Fibroblast of lung (primary cell): Measurements from ENCODE around the gene HTATIP2. TPM values are rescaled to one million over a fixed set of nuclear protein-coding genes. Genes with fewer than 3 reads are reported as not detected.

Experiments
- DNase-seq, 2 donors: peaks; one replicate each; pipeline versions ENCODE4 v3.0.0 to v3.0.0-alpha.2; 2010; ENCODE audit warnings: low read depth in 2 of 2
- H2AFZ ChIP-seq: 2 replicates; pipeline ENCODE4 v1.5.1; 2012; ENCODE audit warnings: low read length, control low read depth, inconsistent platforms
- H3K27ac ChIP-seq: 2 replicates; pipeline ENCODE4 v1.5.1; 2011; ENCODE audit warnings: low read length, control low read depth; ENCODE audit not compliant: insufficient read depth
- H3K27me3 ChIP-seq: 2 replicates; pipeline ENCODE4 v1.5.1; 2011; ENCODE audit warnings: mild to moderate bottlenecking, low read length; ENCODE audit not compliant: control insufficient read depth, insufficient read depth
- H3K36me3 ChIP-seq: 2 replicates; pipeline ENCODE4 v1.5.1; 2011; ENCODE audit warnings: low read length; ENCODE audit not compliant: control insufficient read depth, insufficient read depth
- H3K4me1 ChIP-seq: 2 replicates; pipeline ENCODE4 v1.5.1; 2011; ENCODE audit warnings: low read length; ENCODE audit not compliant: control insufficient read depth, insufficient read depth; ENCODE audit errors: extremely low read depth
- H3K4me2 ChIP-seq: 2 replicates; pipeline ENCODE4 v1.5.1; 2011; ENCODE audit warnings: low read length, control low read depth; ENCODE audit not compliant: insufficient read depth; ENCODE audit errors: extremely low read depth
- H3K4me3 ChIP-seq, 4 experiments: fragments of 200-600 bp in 1 of 4; sonication (generic) in 1 of 4; replicated peaks in 1 of 4; 2 replicates each; pipeline ENCODE4 v1.5.1; 2011 to 2016; ENCODE audit warnings: low read length in 4 of 4, low read depth in 3 of 4, mild to moderate bottlenecking in 3 of 4, control low read depth in 2 of 4, inconsistent platforms in 1 of 4, mixed read lengths in 1 of 4; ENCODE audit not compliant: insufficient read depth in 1 of 4; ENCODE audit errors: control extremely low read depth in 1 of 4
- H3K79me2 ChIP-seq: 2 replicates; pipeline ENCODE4 v1.5.1; 2012; ENCODE audit warnings: mild to moderate bottlenecking, low read length, inconsistent platforms; ENCODE audit not compliant: control insufficient read depth, insufficient read depth
- H3K9ac ChIP-seq: 2 replicates; pipeline ENCODE4 v1.5.1; 2011; ENCODE audit warnings: mild to moderate bottlenecking, low read length, control low read depth; ENCODE audit not compliant: insufficient read depth
- H3K9me3 ChIP-seq: 2 replicates; pipeline ENCODE4 v1.5.1; 2012; ENCODE audit warnings: low read depth, low read length; ENCODE audit not compliant: control insufficient read depth, insufficient read depth
- H4K20me1 ChIP-seq: 2 replicates; pipeline ENCODE4 v1.5.1; 2011; ENCODE audit warnings: low read length; ENCODE audit not compliant: control insufficient read depth, insufficient read depth; ENCODE audit errors: extremely low read depth
- CTCF ChIP-seq, 2 donors: IDR thresholded peaks in 1 of 2; conservative IDR thresholded peaks in 1 of 2; 1 replicate in 1 of 2; 2 replicates in 1 of 2; pipeline ENCODE4 v1.5.1; 2011 to 2012; ENCODE audit warnings: low read length in 2 of 2, control low read depth in 1 of 2, inconsistent platforms in 1 of 2, low read depth in 1 of 2, mild to moderate bottlenecking in 1 of 2
- EZH2 ChIP-seq: IDR thresholded peaks from 2 replicates; pipeline ENCODE4 v1.5.1; 2012; ENCODE audit warnings: low read length, control low read depth, mild to moderate bottlenecking; ENCODE audit errors: missing control alignments
- polyA plus RNA-seq, 2 donors: library from polyadenylated mRNA; depleted of rRNA in 1 of 2; stranded (reverse) in 1 of 2; unstranded in 1 of 2; fragments of >200 nt; gene quantifications; 2 replicates each; pipeline ENCODE4 v1.2.1, GENCODE V29; 2011 to 2012; ENCODE audit warnings: missing spikeins in 1 of 2
- total RNA-seq: library from RNA; depleted of rRNA; stranded (reverse); fragments of >200 nt; gene quantifications from 2 replicates; pipeline ENCODE4 v1.2.1, GENCODE V29; 2014

The HTATIP2 gene
- total and polyA plus RNA-seq, 2 donors (not counting 1 experiment from before 2014, with no cell fraction given), result 59.1 to 77.6 TPM

- no peak overlapping the region for H3K4me3 ChIP-seq
These were observed 9.6 kb downstream of the HTATIP2 start for GRCh38 chr11:20373147-20373546.

GRCh38 chr11:20373568-20374209, 10.2 kb downstream of the HTATIP2 start:
- Histone ChIP-seq H4K20me1 (no peaks in the 10 kb centered on the region), H2AFZ (no peak overlapping the region), H3K27me3 (no peaks in the 10 kb centered on the region), H3K4me1 (no peaks in the 10 kb centered on the region), H3K79me2 (no peaks in the 10 kb centered on the region), H3K9me3 (no peaks in the 10 kb centered on the region), H3K9ac (no peak overlapping the region), H3K36me3 (no peaks in the 10 kb centered on the region), H3K27ac (no peak overlapping the region), H3K4me3 (no peak overlapping the region), H3K4me2 (no peak overlapping the region)
- no peak for DNase-seq
- TF ChIP-seq CTCF (conservative IDR thresholded peaks at IDR 0.05 in 1 of 2, IDR thresholded peaks at IDR 0.05 in 1 of 2; ENCODE audit: low read depth in 1 of 2, low read length in 2 of 2), result no peak
- no peak for TF ChIP-seq EZH2

More at GRCh38 chr11:20373147-20373546, 9.6 kb downstream of the HTATIP2 start:
- no peak for DNase-seq
- Histone ChIP-seq H3K4me2 (no peak overlapping the region), H3K27ac (no peak overlapping the region), H3K4me1 (no peaks in the 10 kb centered on the region), H3K9ac (no peak overlapping the region), H3K36me3 (no peaks in the 10 kb centered on the region), H3K79me2 (no peaks in the 10 kb centered on the region), H3K9me3 (no peaks in the 10 kb centered on the region), H4K20me1 (no peaks in the 10 kb centered on the region), H3K27me3 (no peaks in the 10 kb centered on the region), H2AFZ (no peak overlapping the region)
- TF ChIP-seq CTCF (conservative IDR thresholded peaks at IDR 0.05 in 1 of 2, IDR thresholded peaks at IDR 0.05 in 1 of 2; ENCODE audit: low read depth in 1 of 2, low read length in 2 of 2), result no peak
- TF ChIP-seq EZH2, result no peak

GRCh38 chr11:20374741-20375300, 11.3 kb downstream of the HTATIP2 start:
- peak in 1 of 2 donors; percentile 32 for DNase-seq

More at GRCh38 chr11:20374741-20375300, 11.3 kb downstream of the HTATIP2 start:
- H3K36me3 ChIP-seq, result no peaks in the 10 kb centered on the region
- H3K4me1 ChIP-seq, result no peaks in the 10 kb centered on the region
- no peak overlapping the region for H3K4me3 ChIP-seq
- no peaks in the 10 kb centered on the region for H3K79me2 ChIP-seq
- no peaks in the 10 kb centered on the region for H3K27me3 ChIP-seq
- H4K20me1 ChIP-seq, result no peaks in the 10 kb centered on the region
- H3K9me3 ChIP-seq, result no peaks in the 10 kb centered on the region
- no peak overlapping the region for H3K9ac ChIP-seq
- H2AFZ ChIP-seq, result no peak overlapping the region
- no peak for TF ChIP-seq EZH2
- no peak for TF ChIP-seq CTCF (conservative IDR thresholded peaks at IDR 0.05 in 1 of 2, IDR thresholded peaks at IDR 0.05 in 1 of 2; ENCODE audit: low read depth in 1 of 2, low read length in 2 of 2)
- H3K27ac ChIP-seq, result no peak overlapping the region
- H3K4me2 ChIP-seq, result no peak overlapping the region
